IPS DF 6.9 (cell line): ENCODE measurements around the gene MAST4.

Experiments
- DNase-seq: peaks from one replicate; pipeline ENCODE4 v3.0.0-alpha.2; 2013; ENCODE audit warnings: low read depth, low spot score
- H3K27ac ChIP-seq: one replicate; pipeline ENCODE4 v1.5.1; 2013; ENCODE audit warnings: low read length, control low read depth
- H3K27me3 ChIP-seq: 2 replicates; pipeline ENCODE4 v1.6.1; 2013; ENCODE audit warnings: mild to moderate bottlenecking, low read length; ENCODE audit not compliant: control insufficient read depth, insufficient read depth
- H3K36me3 ChIP-seq: 2 replicates; pipeline ENCODE4 v1.6.1; 2013; ENCODE audit warnings: low read length; ENCODE audit not compliant: control insufficient read depth, insufficient read depth
- H3K4me1 ChIP-seq: 2 replicates; pipeline ENCODE4 v1.6.1; 2013; ENCODE audit warnings: low read length; ENCODE audit not compliant: control insufficient read depth, insufficient read depth
- H3K4me3 ChIP-seq: 2 replicates; pipeline ENCODE4 v1.5.1; 2013; ENCODE audit warnings: mild to moderate bottlenecking, low read length
- H3K9me3 ChIP-seq: 2 replicates; pipeline ENCODE4 v1.6.1; 2013; ENCODE audit warnings: low read length, inconsistent platforms; ENCODE audit not compliant: control insufficient read depth, insufficient read depth
- WGBS: extraction: QIAGEN DNeasy Blood & Tissue Kit; methylation state at CpG from one replicate; pipeline ENCODE4 v1.1.7; 2013; ENCODE audit warnings: mixed read lengths, missing lambda C conversion rate; ENCODE audit not compliant: insufficient read length, insufficient coverage; 5-methylcytosine and 5-hydroxymethylcytosine counted together

The MAST4 gene

GRCh38 chr5:66981266-66982055 is 385.3 kb downstream of the MAST4 start:
- Histone ChIP-seq H3K4me1 (no peaks in the 10 kb centered on the region), H3K9me3 (no peaks in the 10 kb centered on the region), H3K27me3 (no peaks in the 10 kb centered on the region), H3K36me3 (no peaks in the 10 kb centered on the region), H3K4me3 (no peak overlapping the region), H3K27ac (no peak overlapping the region)
- DNase-seq: no peak
- WGBS: no CpG with 5 or more reads among the region's 5 CpGs

- H3K27me3 ChIP-seq: no peaks in the 10 kb centered on the region
- no CpG with 5 or more reads among the region's 4 CpGs for WGBS
- H3K27ac ChIP-seq: no peak overlapping the region
Measured at GRCh38 chr5:66982056-66982387, 385.8 kb downstream of the MAST4 start.

GRCh38 chr5:66982470-66982869 is 386.3 kb downstream of the MAST4 start:
- no peaks in the 10 kb centered on the region for H3K27me3 ChIP-seq
- no peak overlapping the region for H3K4me3 ChIP-seq
- no peak overlapping the region for H3K27ac ChIP-seq
- no peaks in the 10 kb centered on the region for H3K4me1 ChIP-seq
- no peaks in the 10 kb centered on the region for H3K36me3 ChIP-seq
- H3K9me3 ChIP-seq: no peaks in the 10 kb centered on the region
- no peak for DNase-seq
- no CpG with 5 or more reads among the region's 5 CpGs for WGBS

More at GRCh38 chr5:66982056-66982387, 385.8 kb downstream of the MAST4 start:
- Histone ChIP-seq H3K36me3 (no peaks in the 10 kb centered on the region), H3K9me3 (no peaks in the 10 kb centered on the region), H3K4me1 (no peaks in the 10 kb centered on the region), H3K4me3 (no peak overlapping the region)
- no peak for DNase-seq

- Histone ChIP-seq H3K4me1 (no peaks in the 10 kb centered on the region), H3K27me3 (no peaks in the 10 kb centered on the region), H3K4me3 (no peak overlapping the region), H3K36me3 (no peaks in the 10 kb centered on the region), H3K27ac (no peak overlapping the region), H3K9me3 (no peaks in the 10 kb centered on the region)
- WGBS: 100% methylated on average over 1 of the region's 3 CpGs
- DNase-seq: no peak
Measured at GRCh38 chr5:66985417-66985816, 389.2 kb downstream of the MAST4 start.

GRCh38 chr5:66986009-66986408 is 389.8 kb downstream of the MAST4 start:
- H3K27ac ChIP-seq: no peak overlapping the region
- no peak overlapping the region for H3K4me3 ChIP-seq
- no peaks in the 10 kb centered on the region for H3K9me3 ChIP-seq
- no peaks in the 10 kb centered on the region for H3K36me3 ChIP-seq
- DNase-seq: no peak
- no peaks in the 10 kb centered on the region for H3K4me1 ChIP-seq
- no CpG with 5 or more reads among the region's 2 CpGs for WGBS
- no peaks in the 10 kb centered on the region for H3K27me3 ChIP-seq

- no peaks in the 10 kb centered on the region for H3K27me3 ChIP-seq
- H3K4me3 ChIP-seq: no peak overlapping the region
- no peak overlapping the region for H3K27ac ChIP-seq
- H3K9me3 ChIP-seq: no peaks in the 10 kb centered on the region
- H3K4me1 ChIP-seq: no peaks in the 10 kb centered on the region
- no peak for DNase-seq
- no CpG with 5 or more reads among the region's 4 CpGs for WGBS
- H3K36me3 ChIP-seq: no peaks in the 10 kb centered on the region
Measured at GRCh38 chr5:66986534-66986933, 390.3 kb downstream of the MAST4 start.

- WGBS: 100% methylated on average over 1 of the region's 2 CpGs
- Histone ChIP-seq H3K27me3 (no peaks in the 10 kb centered on the region), H3K36me3 (no peaks in the 10 kb centered on the region), H3K9me3 (no peaks in the 10 kb centered on the region), H3K27ac (no peak overlapping the region), H3K4me1 (no peaks in the 10 kb centered on the region), H3K4me3 (no peak overlapping the region)
- no peak for DNase-seq
Measured at GRCh38 chr5:66987126-66987525, 390.9 kb downstream of the MAST4 start.

- DNase-seq: no peak
- no peak overlapping the region for H3K4me3 ChIP-seq
- H3K4me1 ChIP-seq: no peaks in the 10 kb centered on the region
- no peak overlapping the region for H3K27ac ChIP-seq
- H3K36me3 ChIP-seq: no peaks in the 10 kb centered on the region
- no peaks in the 10 kb centered on the region for H3K9me3 ChIP-seq
- 100% methylated on average over 2 of the region's 3 CpGs for WGBS
- no peaks in the 10 kb centered on the region for H3K27me3 ChIP-seq
Measured at GRCh38 chr5:66987540-66987939, 391.3 kb downstream of the MAST4 start.

GRCh38 chr5:66987949-66988838 is 392.0 kb downstream of the MAST4 start:
- Histone ChIP-seq H3K27ac (no peak overlapping the region), H3K27me3 (no peaks in the 10 kb centered on the region), H3K9me3 (no peaks in the 10 kb centered on the region), H3K4me1 (no peaks in the 10 kb centered on the region), H3K4me3 (no peak overlapping the region), H3K36me3 (no peaks in the 10 kb centered on the region)
- no CpG with 5 or more reads among the region's 3 CpGs for WGBS
- DNase-seq: no peak

GRCh38 chr5:66989286-66989685 is 393.1 kb downstream of the MAST4 start:
- Histone ChIP-seq H3K27me3 (no peaks in the 10 kb centered on the region), H3K36me3 (no peaks in the 10 kb centered on the region)

More at GRCh38 chr5:66989286-66989685, 393.1 kb downstream of the MAST4 start:
- no CpG with 5 or more reads among the region's 1 CpG for WGBS
- Histone ChIP-seq H3K4me3 (no peak overlapping the region), H3K27ac (no peak overlapping the region), H3K4me1 (no peaks in the 10 kb centered on the region), H3K9me3 (no peaks in the 10 kb centered on the region)
- no peak for DNase-seq
